Measurements from ENCODE around the gene CBLL1. TPM values are rescaled to one million over a fixed set of nuclear protein-coding genes. Genes with fewer than 3 reads are reported as not detected.

The CBLL1 gene
- total RNA-seq, 1 donor from 2014 or later, result 48.7 TPM

DNA sequence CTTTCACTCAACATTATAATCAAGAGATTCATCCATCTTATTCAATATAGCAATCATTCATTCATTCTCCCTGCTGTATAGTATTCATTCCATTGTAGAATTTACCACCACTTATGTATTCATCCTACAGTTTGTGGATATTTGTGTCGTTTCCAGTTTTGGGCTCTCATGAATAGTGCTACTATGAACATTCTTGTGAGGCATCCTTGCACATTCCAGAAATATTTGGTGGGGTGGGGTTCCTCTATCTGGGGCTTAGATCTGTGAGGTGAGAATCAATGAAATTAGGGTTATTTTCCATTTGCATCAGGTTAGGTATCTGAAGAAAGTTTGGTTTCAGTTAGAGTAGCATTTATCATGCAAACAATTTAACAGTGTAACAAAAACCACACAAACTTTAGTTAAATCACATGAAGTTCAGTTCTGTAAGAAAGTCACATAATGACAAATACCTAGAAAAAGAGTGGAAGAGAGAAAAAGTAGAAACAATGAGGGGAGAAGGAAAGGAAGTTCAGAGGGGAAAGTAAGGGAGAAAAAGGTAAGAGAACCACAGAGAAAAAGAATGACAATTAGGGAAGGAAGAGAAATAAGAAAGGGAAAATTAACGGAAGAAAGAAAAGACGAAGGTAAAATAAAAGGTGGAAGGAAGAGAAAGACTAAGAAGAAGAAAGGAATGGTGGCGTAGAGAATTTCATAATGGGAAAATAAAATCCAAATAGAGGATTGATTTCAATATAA, 25.3 kb upstream of the CBLL1 start:
- no peak overlapping the region for H3K4me3 Mint-ChIP-seq
- no peak overlapping the region for H3K27ac Mint-ChIP-seq
- intact Hi-C loops (cut with micrococcal nuclease), result no loop called here
- peaks cover 2% of the 10 kb centered on the region for H3K27me3 Mint-ChIP-seq
- peaks cover 3% of the 10 kb centered on the region for H3K4me1 Mint-ChIP-seq
- no peaks in the 10 kb centered on the region for H3K36me3 Mint-ChIP-seq (ENCODE audit: low read depth)
- no peaks in the 10 kb centered on the region for H3K9me3 Mint-ChIP-seq
- DNase-seq, result no peak

DNA sequence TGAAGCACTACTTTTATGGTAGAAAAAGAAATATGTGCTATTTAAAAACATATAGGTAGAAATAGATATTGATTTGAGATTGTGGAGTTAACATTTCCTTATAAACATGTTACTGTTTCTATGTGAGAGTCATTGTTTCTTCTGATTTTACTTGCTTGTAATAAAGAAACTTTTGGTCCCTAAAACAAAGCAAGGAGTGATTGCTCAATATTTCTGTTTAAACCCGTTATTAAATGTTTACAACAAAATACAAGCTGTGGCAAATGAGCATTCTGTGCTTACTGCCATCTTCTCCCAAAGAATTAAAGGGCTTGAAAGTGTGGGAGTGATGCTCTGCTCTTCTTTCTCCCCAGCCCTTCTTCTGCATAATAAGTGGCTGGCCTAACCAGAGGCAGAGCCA, 22.7 kb upstream of the CBLL1 start:
- DNase-seq, result no peak
- intact Hi-C loops (cut with micrococcal nuclease), result loop anchor here (10.0 kb wide), 2 partner anchors 516 to 926 kb away; no protein-coding TSS in a partner anchor
- Mint-ChIP-seq H3K36me3 (ENCODE audit: low read depth) (no peaks in the 10 kb centered on the region), H3K27me3 (peaks cover 4% of the 10 kb centered on the region), H3K4me3 (no peak overlapping the region), H3K9me3 (no peaks in the 10 kb centered on the region), H3K27ac (no peak overlapping the region), H3K4me1 (peaks cover 3% of the 10 kb centered on the region)

DNA sequence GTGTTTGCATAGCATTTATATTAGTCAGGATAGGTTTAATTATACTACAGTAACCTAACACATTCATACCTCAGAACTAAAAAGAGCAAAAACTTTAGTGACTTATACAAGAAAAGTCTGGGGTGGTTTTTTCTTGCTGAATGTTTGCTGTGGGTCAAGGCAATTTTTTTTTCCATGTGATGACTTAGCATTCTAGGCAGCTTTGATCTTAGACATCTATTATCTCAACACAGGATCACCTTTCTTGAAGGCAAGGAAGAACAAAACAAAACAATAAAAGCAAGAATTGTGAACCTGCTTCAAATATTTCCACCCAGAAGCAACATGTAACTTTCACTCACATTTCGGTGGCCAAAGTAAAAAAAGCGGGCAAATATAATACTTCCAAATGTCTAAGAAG, 20.7 kb upstream of the CBLL1 start:
- H3K27me3 Mint-ChIP-seq, result peaks cover 22% of the 10 kb centered on the region
- H3K27ac Mint-ChIP-seq, result no peak overlapping the region
- no peaks in the 10 kb centered on the region for H3K9me3 Mint-ChIP-seq
- intact Hi-C loops (cut with micrococcal nuclease), result loop anchor here (10.0 kb wide), 2 partner anchors 518 to 928 kb away; no protein-coding TSS in a partner anchor
- H3K4me1 Mint-ChIP-seq, result peaks cover 3% of the 10 kb centered on the region
- no peak overlapping the region for H3K4me3 Mint-ChIP-seq
- no peak for DNase-seq
- H3K36me3 Mint-ChIP-seq (ENCODE audit: low read depth), result no peaks in the 10 kb centered on the region

DNA sequence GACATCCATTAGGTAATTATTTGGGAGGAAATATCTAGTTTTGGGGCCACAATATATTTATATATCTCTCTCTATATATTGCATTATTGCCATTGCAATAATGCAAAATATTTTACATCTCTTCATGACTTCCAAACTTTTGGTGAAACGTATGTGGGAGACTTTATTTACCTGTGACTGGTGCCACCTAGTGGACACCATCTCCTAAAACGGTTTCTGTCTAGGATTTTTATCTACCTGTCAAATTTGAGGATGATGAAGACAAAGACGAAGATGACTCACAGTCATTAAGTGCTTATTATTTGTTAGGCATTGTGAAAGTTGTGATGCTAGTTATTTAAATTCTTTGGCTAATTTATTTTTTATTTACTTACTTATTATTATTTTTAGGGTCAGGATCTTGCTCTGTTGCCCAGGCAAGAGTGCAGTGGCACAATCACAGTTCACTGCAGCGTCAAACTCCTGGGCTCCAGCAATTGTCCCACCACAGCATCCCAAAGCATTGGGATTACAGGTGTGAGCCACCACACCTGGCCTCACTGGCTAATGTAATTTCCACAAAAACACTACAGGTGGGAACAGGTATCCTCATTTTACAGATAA, 18.7 kb upstream of the CBLL1 start:
- Mint-ChIP-seq H3K4me1 (no peaks in the 10 kb centered on the region), H3K36me3 (ENCODE audit: low read depth) (no peaks in the 10 kb centered on the region), H3K4me3 (no peak overlapping the region), H3K27me3 (peaks cover 30% of the 10 kb centered on the region), H3K9me3 (no peaks in the 10 kb centered on the region), H3K27ac (no peak overlapping the region)
- DNase-seq, result peak; percentile 84
- intact Hi-C loops (cut with micrococcal nuclease), result loop anchor here (1.0 to 10.0 kb wide), 7 partner anchors 145 to 930 kb away; partner anchors contain the start of genes BCAP29, COG5 and DUS4L

DNA sequence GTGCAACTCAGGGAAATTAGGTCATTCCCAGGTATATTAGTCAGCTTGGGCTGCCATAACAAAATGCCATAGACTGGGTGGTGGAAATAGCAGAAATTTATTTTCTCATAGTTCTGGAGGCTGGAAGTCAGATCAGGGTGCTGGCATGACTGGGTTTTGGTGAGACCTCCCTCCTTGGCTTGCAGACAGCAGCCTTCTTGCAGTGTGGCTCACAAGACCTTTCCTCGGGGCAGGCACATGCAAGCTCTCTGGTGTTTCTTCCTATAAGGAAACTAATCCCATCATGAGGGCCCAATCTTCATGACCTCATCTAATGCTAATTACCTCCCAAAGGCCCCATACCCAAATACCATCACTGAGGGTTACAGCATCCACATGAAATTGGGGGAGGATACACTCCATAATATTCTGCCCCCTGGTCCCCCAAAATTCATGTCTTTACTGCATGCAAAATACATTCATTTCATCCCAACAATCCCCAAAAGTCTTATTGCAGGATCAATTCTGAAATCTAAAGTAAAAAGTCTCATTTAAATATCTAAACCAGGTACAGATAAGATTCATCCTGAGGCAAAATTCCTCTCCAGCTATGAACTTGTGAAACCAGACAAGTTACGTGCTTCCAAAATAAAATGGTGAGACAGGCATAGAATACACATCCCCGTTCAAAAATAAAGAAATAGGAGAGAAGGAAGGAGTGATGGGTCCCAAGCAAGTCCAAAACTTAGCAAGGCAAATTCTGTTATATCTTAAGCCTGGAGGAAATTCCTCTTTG, 17.4 kb upstream of the CBLL1 start:
- intact Hi-C loops (cut with micrococcal nuclease), result loop anchor here (5.0 to 10.0 kb wide), 4 partner anchors 151 to 932 kb away; partner anchors contain the start of genes COG5 and DUS4L
- H3K4me3 Mint-ChIP-seq, result no peak overlapping the region
- peak; percentile 36 for DNase-seq
- peaks cover 27% of the 10 kb centered on the region for H3K27me3 Mint-ChIP-seq
- no peaks in the 10 kb centered on the region for H3K4me1 Mint-ChIP-seq
- no peak overlapping the region for H3K27ac Mint-ChIP-seq
- no peaks in the 10 kb centered on the region for H3K36me3 Mint-ChIP-seq (ENCODE audit: low read depth)
- H3K9me3 Mint-ChIP-seq, result no peaks in the 10 kb centered on the region

DNA sequence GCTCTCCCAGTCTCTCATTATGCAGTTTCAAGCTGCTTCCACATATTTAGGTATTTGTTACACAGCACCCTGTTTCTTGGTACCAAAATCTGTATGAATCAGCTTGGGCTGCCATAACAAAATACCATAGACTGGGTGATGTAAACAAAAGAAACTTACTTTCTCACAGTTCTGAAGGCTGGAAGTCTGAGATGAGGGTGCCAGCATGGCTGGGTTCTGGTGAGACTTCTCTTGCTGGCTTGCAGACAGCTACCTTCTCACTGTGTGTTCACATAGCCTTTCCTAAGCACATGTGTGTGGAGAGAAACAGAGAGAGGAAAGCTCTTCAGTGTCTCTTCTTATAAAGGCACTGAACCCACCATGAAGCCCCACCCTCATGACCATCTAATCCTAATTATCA, 15.7 kb upstream of the CBLL1 start:
- no peak for DNase-seq
- Mint-ChIP-seq H3K36me3 (ENCODE audit: low read depth) (no peaks in the 10 kb centered on the region), H3K27me3 (peaks cover 27% of the 10 kb centered on the region), H3K27ac (no peak overlapping the region), H3K4me3 (no peak overlapping the region), H3K4me1 (no peaks in the 10 kb centered on the region), H3K9me3 (no peaks in the 10 kb centered on the region)
- intact Hi-C loops (cut with micrococcal nuclease), result loop anchor here (5.0 to 10.0 kb wide), 4 partner anchors 149 to 933 kb away; partner anchors contain the start of genes COG5 and DUS4L

DNA sequence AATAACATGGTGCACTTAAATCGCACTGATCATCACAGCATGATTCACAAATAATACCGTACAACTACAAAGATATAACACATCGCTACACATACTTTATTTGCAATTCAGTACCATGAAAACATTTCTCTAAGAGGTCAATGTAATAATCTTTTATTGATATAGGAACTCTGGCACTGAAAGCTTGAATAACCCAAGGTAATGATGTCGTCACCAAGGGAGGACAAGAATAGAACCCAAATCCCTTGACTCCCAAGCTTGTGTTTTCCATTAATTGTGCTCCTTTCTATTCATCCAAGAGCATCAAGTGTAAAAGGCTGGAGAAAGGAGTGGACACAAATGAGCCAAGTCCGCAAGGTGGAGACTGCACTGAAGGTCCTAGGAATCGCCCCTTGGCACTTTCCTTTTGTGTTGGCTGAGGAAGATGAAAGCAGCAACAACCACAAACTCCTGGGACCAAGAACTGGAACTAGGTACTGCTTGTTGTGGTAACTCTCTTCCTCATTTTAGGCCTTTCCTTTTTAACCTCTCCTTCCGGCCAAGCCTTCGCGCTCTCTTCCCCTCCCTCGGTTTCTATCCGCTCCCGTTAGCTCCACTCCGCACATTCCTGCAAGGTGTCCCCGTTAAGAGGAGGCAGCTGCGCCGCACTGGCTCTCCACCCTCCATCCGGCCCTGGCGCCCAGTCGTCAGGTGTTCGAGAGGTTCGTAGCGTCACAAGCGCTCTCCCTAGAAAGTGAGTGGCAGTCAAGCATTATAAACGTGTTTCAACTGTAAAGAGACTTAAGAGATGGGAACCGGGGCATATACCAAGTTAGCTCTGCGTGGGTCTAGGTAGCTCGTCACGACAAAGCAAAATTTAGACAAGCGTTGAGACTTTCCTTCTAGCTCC, 1.0 kb upstream of the CBLL1 start:
- H3K27ac Mint-ChIP-seq, result peak overlapping the region; percentile 99
- peaks cover 11% of the 10 kb centered on the region for H3K36me3 Mint-ChIP-seq (ENCODE audit: low read depth)
- DNase-seq, result no peak
- intact Hi-C loops (cut with micrococcal nuclease), result loop anchor here (1.0 to 10.0 kb wide), 10 partner anchors 72 to 1631 kb away; partner anchors contain the start of genes BCAP29, DLD, DNAJB9 and SLC26A4
- H3K4me3 Mint-ChIP-seq, result peak overlapping the region; percentile 91
- H3K9me3 Mint-ChIP-seq, result no peaks in the 10 kb centered on the region
- peaks cover 25% of the 10 kb centered on the region for H3K4me1 Mint-ChIP-seq
- H3K27me3 Mint-ChIP-seq, result peaks cover 1% of the 10 kb centered on the region

DNA sequence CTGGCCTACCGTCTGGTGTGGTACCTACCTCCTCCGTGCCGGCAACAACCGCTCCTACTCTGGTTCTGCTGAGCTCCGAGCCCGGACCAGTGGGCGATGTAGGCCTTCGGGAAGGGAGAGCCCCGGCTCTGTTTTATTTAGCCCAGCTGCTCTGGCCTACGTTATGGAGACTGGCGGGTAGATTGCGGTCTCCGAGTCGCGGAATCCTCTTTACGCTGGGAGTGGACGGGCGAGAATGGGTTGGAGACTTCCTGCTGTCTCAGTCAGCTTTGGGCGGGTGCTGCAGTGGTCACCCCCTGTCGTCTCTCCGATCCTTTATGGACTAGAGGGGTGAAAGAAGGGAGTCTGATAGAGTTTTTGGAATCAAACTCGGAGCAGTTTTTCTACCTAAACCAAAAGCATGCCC, 406 bp downstream of the CBLL1 start:
- Mint-ChIP-seq H3K4me3 (peak overlapping the region; percentile 91), H3K27ac (peak overlapping the region; percentile 99), H3K27me3 (peaks cover under 1% of the 10 kb centered on the region), H3K4me1 (peaks cover 25% of the 10 kb centered on the region), H3K36me3 (ENCODE audit: low read depth) (peaks cover 13% of the 10 kb centered on the region), H3K9me3 (no peaks in the 10 kb centered on the region)
- intact Hi-C loops (cut with micrococcal nuclease), result loop anchor here (1.0 to 10.0 kb wide), 7 partner anchors 82 to 1632 kb away; partner anchors contain the start of genes BCAP29, DNAJB9, SLC26A4 and SYPL1
- no peak for DNase-seq

DNA sequence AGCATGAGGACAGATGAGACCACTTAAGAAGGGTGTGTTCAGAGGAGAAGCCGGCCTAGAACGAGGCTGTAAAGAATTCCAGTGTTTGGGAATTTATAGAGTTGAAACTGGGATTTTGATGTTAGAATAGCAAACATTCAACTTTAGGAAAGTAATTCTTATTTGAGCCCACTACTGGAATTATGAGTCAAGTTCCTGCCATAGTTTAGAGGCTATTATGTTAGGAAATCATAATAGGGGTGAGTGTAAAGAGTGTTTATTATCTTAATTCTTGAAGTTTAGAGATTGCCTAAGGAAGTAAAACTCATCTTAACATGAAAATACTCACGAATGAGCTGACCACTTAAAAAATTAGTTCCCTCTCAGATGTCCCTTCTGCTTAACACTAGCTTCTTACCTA, 2.1 kb downstream of the CBLL1 start:
- H3K27ac Mint-ChIP-seq, result peak overlapping the region; percentile 31
- no peak for DNase-seq
- H3K9me3 Mint-ChIP-seq, result no peaks in the 10 kb centered on the region
- intact Hi-C loops (cut with micrococcal nuclease), result loop anchor here (10.0 kb wide), 1 partner anchor 819 kb away; the partner anchor contains the start of genes DNAJB9 and THAP5
- peaks cover 31% of the 10 kb centered on the region for H3K4me1 Mint-ChIP-seq
- H3K36me3 Mint-ChIP-seq (ENCODE audit: low read depth), result peaks cover 23% of the 10 kb centered on the region
- H3K27me3 Mint-ChIP-seq, result no peaks in the 10 kb centered on the region
- H3K4me3 Mint-ChIP-seq, result peak overlapping the region; percentile 91

DNA sequence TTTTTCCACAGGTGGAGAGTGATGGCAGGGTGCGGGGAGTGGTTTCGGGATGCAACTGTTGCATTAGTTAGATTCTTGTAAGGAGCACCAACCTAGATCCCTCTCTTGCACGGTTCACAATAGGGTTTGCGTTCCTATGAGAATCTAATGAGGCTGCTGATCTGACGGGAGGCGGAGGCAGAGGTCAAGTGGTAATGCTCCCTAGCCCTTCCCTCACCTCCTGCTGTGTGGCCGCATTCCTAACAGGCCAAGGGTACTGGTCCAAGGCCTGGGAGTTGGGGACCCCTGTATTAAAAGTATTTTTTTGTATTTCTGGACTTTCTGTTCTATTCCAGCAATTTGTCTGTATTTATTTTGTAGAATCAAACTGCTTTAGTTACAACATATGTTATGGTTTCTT, 7.2 kb downstream of the CBLL1 start:
- no peak overlapping the region for H3K4me3 Mint-ChIP-seq
- no peak for DNase-seq
- H3K4me1 Mint-ChIP-seq, result peaks cover 21% of the 10 kb centered on the region
- H3K27ac Mint-ChIP-seq, result no peak overlapping the region
- intact Hi-C loops (cut with micrococcal nuclease), result no loop called here
- H3K27me3 Mint-ChIP-seq, result no peaks in the 10 kb centered on the region
- H3K36me3 Mint-ChIP-seq (ENCODE audit: low read depth), result peaks cover 43% of the 10 kb centered on the region
- no peaks in the 10 kb centered on the region for H3K9me3 Mint-ChIP-seq

DNA sequence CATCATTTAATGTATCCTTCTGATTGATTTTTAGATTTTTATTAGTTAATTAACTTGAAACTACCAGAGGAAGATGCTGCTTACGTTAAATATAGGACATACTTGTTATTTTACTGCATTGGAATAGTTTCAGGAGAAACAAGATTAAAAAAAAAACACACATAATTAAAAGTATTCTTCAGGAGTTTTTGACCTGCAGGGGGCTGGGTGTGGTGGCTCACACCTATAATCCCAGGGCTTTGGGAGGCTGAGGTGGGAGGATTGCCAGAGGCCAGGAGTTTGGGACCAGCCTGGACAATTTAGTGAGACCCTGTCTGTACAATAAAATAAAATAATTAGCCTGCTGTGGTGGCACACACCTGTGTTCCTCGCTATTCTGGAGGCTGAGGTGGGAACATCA, 10.7 kb downstream of the CBLL1 start:
- no peaks in the 10 kb centered on the region for H3K27me3 Mint-ChIP-seq
- DNase-seq, result no peak
- peak overlapping the region; percentile 34 for H3K27ac Mint-ChIP-seq
- no peaks in the 10 kb centered on the region for H3K9me3 Mint-ChIP-seq
- intact Hi-C loops (cut with micrococcal nuclease), result no loop called here
- peaks cover 21% of the 10 kb centered on the region for H3K4me1 Mint-ChIP-seq
- peaks cover 67% of the 10 kb centered on the region for H3K36me3 Mint-ChIP-seq (ENCODE audit: low read depth)
- no peak overlapping the region for H3K4me3 Mint-ChIP-seq

DNA sequence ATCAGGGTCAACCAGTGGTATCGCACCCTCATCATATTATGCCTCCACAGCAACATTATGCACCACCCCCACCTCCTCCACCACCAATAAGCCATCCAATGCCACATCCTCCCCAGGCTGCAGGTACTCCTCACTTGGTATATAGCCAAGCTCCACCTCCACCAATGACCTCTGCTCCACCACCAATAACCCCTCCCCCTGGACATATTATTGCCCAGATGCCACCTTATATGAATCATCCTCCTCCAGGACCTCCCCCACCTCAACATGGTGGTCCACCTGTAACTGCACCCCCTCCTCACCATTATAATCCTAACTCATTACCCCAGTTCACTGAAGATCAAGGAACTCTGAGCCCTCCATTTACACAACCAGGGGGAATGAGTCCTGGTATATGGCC, 14.7 kb downstream of the CBLL1 start:
- H3K27ac Mint-ChIP-seq, result no peak overlapping the region
- H3K27me3 Mint-ChIP-seq, result no peaks in the 10 kb centered on the region
- peaks cover 51% of the 10 kb centered on the region for H3K36me3 Mint-ChIP-seq (ENCODE audit: low read depth)
- H3K9me3 Mint-ChIP-seq, result no peaks in the 10 kb centered on the region
- peaks cover 7% of the 10 kb centered on the region for H3K4me1 Mint-ChIP-seq
- no peak for DNase-seq
- no peak overlapping the region for H3K4me3 Mint-ChIP-seq
- intact Hi-C loops (cut with micrococcal nuclease), result no loop called here

DNA sequence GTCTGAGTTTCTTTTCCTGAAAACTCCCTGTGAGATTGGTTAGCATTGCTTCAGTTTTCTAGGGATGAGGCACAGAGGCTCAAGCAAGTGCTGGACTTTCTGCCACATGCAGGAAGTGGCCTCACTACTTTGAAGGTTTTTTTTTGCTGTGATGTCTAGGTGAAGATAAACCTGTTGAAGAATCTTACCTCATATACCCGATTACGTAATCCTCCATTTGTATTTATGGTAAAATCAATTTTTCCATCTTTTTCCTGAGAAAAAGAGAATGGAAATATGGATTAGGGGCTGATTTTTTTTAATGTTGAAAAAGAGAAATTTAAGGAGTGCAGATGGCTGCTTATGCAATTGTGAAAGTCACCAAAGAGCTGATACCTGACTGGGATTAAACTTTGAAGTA, 23.4 kb downstream of the CBLL1 start:
- DNase-seq, result no peak
- intact Hi-C loops (cut with micrococcal nuclease), result no loop called here
- H3K27ac Mint-ChIP-seq, result no peak overlapping the region
- peaks cover 3% of the 10 kb centered on the region for H3K36me3 Mint-ChIP-seq (ENCODE audit: low read depth)
- peaks cover 22% of the 10 kb centered on the region for H3K4me1 Mint-ChIP-seq
- H3K4me3 Mint-ChIP-seq, result no peak overlapping the region
- no peaks in the 10 kb centered on the region for H3K9me3 Mint-ChIP-seq
- H3K27me3 Mint-ChIP-seq, result no peaks in the 10 kb centered on the region

Measured in activated CD4-positive, alpha-beta T cell treated with anti-CD3 and anti-CD28 coated beads, Interleukin-2, amount 10 ng/mL, durations not matched to agents 24 days and 14 days (primary cell).